Subcutaneous adipose tissue (tissue), 4 donors: ENCODE data around the gene COX7A1. TPM values are rescaled to one million over a fixed set of nuclear protein-coding genes. Genes with fewer than 3 reads are reported as not detected.

Source experiments
- total RNA-seq, 4 donors: library from RNA; depleted of rRNA; stranded (reverse); fragments of >200 nt; gene quantifications; one replicate each; pipeline ENCODE4 v1.1.0, GENCODE V29; 2016
- TF ChIP-seq, protein P1 (sequence below): fragments of 450-650 bp; IDR thresholded peaks from one replicate; pipeline ENCODE4 v1.5.1; 2016; ENCODE audit warnings: low read depth, mild to moderate bottlenecking, control low read depth, antibody characterized with exemption, moderate library complexity

COX7A1 gene
- 100 to 1,000 TPM in 1 of 4 donors, 10 to 100 TPM in 3; 18.2 to 111 (median 72.9) TPM for total RNA-seq

DNA sequence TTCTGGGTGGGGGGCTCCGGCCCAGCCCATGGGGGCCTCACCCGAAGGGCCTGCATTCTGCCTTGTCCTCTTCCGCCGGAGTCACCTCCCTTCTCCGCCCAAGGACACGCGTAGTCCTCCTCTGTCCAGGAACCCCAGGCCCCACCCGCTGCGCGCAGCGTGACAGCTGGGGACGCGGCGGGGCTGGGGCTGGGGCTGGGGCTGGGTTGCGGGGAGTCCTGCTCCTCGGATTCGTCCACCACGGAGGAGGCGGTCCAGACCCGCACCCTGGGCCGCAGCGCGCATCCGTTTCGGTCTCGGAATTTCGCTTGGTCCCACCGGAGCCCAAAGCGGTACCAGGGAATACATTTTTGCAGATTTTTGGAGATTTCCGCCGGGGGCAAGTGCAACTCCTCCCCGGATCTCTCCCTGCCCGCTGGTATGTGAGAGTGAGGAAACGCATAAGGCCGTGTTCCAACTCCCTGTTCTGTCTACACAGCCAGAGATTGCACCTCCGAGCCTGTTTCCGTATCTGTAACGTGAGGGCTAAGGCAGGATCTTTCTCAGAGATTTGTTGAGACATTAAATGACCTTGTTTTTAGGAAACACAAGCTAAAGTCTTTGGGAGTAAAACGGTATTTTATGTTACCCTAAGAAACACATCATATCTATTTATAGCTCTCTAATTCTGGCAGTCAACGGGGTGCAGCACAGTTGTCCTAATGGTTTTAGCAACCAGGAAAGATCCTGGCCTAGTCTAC, at the start of gene COX7A1:
TSS of gene COX7A1 (minus strand) at position 96 of the 740 bp plus-strand sequence. CDS start at position 56, 40 bp downstream.
- TF ChIP-seq, protein P1, sequence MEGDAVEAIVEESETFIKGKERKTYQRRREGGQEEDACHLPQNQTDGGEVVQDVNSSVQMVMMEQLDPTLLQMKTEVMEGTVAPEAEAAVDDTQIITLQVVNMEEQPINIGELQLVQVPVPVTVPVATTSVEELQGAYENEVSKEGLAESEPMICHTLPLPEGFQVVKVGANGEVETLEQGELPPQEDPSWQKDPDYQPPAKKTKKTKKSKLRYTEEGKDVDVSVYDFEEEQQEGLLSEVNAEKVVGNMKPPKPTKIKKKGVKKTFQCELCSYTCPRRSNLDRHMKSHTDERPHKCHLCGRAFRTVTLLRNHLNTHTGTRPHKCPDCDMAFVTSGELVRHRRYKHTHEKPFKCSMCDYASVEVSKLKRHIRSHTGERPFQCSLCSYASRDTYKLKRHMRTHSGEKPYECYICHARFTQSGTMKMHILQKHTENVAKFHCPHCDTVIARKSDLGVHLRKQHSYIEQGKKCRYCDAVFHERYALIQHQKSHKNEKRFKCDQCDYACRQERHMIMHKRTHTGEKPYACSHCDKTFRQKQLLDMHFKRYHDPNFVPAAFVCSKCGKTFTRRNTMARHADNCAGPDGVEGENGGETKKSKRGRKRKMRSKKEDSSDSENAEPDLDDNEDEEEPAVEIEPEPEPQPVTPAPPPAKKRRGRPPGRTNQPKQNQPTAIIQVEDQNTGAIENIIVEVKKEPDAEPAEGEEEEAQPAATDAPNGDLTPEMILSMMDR: no peak

DNA sequence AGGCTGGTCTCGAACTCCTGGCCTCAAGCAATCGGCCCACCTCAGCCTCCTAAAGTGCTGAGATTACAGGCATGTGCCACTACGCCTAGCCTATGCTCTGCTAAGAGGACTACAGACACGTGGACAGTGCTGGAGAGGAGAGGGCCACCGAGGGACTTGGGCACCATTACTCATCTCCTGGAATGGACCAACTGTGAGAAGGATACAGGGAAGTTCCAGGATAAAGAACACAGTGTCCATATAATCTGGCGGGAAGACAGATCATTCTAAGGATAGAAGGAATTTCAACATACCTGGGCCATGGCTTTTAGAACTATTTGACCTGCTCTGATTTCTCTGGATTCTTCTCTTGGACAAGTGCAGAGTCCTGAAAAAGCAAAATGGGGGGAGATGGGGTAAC, 49.4 kb upstream of the COX7A1 start:
- TF ChIP-seq, protein P1: no peak

DNA sequence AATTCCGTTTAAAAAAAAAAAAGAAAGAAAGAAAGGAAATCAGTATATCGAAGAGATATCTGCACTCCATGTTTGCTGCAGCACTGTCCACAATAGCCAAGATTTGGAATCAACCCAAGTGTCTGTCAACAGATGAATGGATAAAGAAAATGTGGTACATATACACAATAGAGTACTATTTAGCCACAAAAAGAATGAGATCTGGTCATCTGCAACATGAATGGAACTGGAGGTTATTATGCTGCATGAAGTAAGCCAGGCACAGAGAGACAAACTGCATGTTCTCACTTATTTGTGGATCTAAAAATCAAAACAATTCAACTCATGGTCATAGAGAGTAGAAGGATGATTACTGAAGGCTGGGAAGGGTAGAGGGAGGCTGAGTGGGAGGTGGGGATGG, 45.9 kb upstream of the COX7A1 start:
- TF ChIP-seq, protein P1: no peak

DNA sequence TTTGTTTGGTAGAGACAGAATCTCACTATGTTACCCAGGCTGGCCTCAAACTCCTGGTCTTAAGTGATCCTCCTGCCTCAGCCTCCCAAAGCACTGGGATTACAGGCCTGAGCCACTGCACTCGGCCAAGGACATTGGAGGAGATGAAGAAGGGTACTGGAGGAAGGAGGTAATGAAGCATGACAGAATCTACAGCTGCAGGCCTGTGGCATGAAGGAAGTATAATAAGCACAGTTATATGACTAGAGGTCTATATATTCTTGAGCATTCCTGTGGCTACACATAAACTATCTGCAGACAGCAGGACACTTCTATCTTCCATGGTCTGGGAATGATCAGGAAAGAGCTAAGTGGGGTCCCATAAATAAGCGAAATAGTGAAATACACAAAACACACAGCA, 44.0 kb upstream of the COX7A1 start:
- TF ChIP-seq, protein P1: no peak

DNA sequence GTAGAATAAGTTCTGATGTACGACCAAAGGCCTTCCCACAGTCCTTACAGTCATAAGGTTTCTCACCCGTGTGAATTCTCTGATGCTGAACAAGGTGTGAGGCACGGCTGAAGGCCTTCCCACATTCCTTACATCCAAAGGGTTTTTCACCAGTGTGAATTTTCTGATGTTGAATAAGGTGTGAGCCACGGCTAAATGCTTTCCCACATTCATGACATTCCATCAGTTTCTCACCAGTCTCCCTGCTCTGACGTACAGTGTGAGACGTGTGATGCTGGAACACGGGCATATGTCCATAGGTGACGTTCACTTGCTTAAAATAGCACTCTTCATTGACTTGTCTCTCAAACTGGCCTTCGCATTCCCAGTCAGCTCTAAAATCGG, 31.0 kb upstream of the COX7A1 start:
- TF ChIP-seq, protein P1: no peak

DNA sequence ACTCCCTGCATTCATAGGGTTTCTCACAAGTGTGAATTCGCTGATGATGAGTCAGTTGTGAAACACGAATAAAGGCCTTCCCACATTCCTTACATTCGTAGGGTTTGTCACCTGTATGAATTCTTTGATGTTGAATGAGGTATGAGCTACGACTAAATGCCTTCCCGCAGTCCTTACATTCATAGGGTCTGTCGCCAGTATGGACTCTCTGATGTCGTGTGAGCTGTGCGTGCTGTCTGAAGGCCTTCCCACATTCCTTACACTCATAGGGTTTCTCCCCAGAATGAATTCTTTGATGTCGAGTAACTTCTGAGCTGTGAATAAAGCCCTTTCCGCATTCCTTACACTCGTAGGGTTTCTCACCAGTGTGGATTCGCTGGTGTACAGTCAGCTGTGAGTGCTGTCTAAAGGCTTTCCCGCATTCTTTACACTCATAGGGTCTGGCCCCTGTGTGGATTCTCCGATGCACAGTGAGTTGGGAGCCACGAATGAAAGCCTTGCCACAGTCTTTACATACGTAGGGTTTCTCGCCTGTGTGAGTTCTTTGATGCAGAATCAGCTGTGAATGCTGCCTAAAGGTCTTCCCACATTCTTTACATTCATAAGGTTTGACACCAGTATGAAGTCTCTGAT, 30.5 kb upstream of the COX7A1 start:
- TF ChIP-seq, protein P1: no peak

DNA sequence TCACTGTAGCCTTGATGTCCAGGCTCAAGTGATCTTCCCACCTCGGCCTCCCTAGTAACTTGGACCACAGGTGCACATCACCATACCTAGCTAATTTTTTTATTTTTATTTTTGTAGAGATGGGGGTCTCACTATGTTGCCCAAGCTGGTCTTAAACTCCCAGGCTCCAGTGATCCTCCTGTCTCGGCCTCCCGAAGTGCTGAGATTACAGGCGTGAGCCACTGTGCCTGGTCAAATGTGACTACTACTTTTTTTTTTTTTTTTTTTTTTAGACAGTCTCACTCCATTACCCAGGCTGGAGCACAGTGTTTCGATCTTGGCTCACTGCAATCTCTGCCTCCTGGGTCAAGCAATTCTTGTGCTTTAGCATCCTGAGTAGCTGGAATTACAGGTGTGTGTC, 20.6 kb upstream of the COX7A1 start:
- TF ChIP-seq, protein P1: no peak
